KG1 (cell line): ENCODE measurements around the gene IGSF23.
"Not testable (repeated sequence)": the region's sequence is repeated elsewhere in the genome, so short reads cannot be mapped to it uniquely, and the experiment has no call there.

Experiments used
- DNase-seq: peaks from one replicate; lab custom pipeline; 2025; lab: John Stamatoyannopoulos, UW

The IGSF23 gene

DNA sequence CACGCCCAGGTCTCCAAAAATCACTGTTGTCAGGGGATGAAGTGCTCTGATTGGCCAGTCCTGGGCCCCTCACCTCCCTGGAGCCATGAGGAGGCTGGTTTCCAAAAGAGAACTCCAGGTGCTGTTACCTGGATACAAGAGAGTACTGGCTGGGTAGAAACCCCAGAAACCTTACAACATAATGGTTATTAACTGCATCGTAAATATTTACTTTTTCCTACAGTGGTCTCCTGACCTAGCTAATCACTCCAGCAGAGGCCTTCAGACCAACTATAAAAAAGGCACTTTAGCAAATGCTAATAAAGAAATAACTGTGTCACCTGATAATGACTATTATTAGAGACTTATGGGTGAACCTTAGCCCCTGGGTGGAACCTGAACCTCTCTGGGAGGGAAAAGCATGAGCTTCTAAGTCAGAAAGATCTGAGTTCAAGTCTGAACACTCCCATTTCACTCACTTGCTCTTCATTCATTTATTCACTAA is 1.5 kb upstream of the IGSF23 start:
- DNase-seq: no peak

DNA sequence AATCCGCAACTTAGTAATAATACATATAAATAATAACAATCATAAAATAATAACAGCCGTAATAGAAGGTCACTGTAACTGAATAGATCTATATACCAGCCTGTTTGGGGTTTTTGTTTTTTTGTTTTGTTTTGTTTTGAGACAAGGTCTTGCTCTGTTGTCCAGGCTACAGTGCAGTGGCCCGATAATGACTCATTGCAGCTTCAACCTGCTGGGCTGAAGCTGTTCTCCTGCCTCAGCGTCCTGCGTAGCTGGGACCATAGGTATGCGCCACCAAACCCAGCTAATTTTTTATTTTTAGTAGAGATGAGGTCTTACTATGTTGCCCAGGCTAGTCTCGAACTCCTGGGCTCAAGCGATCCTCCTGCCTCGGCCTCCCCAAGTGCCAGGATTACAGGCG is 950 bp downstream of the IGSF23 start:
- DNase-seq: no peak

DNA sequence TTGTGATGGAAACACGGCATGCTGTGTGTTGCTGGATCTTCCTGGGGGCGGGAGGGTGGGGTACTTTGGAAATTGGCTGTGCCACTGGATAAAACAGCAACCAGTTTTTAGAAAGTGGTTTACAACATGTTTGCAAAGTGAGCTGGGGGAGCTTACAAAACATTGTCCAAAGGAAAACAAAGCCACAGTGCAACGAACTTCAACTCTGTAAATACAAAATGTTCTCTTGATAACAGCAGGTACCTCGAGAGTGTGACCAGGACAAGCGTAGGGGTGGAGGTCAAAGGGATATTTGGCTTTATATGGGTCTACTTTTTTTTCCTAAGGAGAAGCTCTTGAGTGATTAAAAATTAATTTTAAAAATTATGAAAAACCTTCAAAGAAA is 2.5 kb downstream of the IGSF23 start:
- DNase-seq: no peak

DNA sequence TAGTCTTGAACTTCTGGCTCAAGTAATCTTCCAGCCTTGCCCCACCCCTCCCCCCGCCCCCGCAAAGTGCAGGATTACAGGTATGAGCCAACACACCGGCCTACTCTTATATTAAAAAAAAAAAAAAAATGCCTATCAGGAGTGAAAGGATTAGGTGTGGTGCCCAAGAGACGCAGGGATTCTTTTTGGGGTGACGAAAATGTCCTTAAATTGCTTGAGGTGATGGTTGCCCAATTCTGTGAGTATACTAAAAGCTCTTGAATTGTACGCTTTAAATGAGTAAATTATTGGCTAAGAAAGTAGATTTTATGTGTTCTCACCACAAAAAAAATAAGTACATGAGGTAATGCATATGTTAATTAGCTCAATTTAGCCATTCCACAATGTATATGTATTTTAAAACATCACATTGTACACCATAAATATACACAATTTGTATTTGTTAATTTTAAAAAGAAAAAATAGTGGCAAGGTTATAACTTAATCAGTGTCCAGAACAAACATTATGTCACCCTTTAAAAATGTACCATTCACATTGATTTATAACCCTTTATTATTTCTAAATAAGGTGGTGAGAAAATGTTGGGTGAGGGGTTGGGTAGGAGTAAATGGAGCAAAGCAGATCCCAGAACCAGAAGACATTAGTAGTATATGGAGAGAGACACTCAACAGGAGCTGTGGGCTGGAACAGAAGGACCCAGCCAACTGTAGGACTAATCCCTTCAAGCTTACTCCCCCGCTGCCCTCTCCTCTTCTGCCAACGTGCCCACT is 3.9 kb downstream of the IGSF23 start:
- no peak for DNase-seq

DNA sequence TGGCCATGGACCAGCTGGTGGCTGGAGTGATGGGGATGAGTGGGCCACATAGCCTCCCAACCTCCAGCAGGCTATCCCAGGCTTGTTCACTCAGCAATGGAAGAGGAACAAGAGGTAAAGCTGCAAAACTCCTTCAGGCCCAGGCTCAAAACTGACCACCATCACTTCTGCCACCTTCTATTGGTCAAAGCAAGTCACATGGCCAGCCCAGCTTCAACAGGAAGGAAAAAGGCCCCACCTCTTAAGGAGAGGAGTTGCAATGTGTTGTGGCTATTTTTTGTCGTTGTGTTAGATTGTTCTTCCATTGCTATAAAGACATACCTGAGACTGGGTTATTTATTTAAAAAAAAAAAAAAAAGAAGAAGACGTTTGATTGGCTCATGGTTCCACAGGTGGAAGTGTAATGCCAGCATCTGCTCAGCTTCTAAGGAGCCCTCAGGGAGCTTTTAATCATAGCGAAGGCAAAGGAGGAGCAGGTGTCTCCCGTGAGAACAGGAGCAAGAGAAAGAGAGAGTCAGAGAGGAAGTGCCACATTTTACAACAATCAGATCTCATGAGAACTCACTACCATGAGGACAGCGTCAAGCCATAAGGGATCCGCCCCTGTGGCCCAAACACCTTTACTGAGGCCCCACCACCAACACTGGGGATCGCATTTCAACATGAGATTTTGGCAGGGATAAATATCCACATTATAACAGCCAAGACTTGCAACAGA is 5.4 kb downstream of the IGSF23 start:
- no peak for DNase-seq

DNA sequence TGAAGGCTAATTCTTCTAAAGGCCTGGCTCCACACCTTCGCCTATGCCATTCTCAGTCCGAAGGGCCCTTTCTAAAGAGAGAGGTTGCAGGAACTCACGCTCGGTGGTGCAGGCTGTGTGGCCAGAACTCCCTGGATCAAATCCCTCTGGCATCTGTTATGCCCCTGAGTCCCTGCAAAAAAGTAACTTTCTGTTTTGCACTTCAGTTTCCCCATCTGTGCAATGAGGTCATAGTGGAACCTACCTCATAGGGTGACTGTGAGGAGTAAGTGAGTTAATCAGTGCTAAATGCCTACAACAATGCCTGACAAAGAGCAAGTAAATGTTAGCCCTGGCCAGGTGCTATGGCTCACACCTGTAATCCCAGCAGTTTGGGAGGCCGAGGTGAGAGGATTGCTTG is 7.3 kb downstream of the IGSF23 start:
- DNase-seq: no peak

DNA sequence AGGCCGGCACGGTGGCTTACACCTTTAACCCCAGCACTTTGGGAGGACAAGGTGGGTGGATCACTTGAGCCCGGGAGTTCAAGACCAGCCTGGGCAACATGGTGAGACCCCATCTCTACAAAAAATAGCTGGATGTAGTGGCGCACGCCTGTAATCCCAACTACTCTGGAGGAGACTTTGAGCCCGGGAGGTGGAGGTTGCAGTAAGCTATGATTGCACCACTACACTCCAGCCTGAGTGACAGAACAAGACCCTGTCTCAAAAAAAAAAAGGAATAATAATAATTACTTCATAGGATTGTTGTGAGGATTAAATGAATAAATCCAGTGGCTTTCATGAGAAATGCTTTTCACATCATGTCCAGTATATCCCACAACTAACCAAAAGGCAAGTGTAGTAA is 8.0 kb downstream of the IGSF23 start:
- DNase-seq: no peak

DNA sequence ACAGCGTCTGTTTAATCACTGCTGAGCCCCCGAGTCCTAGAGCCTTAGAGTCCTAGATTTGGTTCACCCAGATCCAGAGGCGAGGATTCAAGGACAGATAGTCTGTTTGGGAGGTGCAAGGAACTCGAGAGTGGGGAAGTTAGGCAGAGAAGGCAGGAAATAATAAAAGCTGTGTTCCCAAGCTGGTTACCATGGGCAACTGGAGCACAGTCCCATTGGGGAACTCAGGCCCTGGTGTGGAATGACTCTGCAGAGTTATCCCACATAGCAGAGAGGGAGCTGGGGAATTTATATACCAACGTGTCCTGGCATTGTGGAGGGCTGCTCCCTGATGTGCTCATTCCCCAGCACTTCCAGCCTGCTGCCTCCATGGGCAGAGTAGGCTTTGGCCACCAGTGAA is 9.7 kb downstream of the IGSF23 start:
- no peak for DNase-seq

DNA sequence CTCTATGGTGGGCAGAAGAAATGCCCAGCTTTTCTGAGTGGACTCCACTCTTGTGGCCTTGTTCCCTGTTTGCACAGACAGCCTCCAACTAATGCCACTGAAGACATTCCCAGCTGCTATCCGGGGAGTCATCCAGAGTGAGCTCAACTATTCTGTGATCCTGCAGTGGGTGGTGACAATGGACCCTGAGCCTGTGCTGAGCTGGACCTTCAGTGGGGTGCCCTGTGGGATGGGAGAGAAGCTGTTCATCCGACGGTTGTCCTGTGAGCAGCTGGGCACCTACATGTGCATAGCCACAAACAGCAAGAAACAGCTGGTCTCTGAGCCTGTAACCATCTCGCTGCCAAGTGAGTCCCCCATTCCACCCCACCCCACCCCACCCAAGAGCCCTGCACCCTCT is 10.3 kb downstream of the IGSF23 start:
- no peak for DNase-seq

DNA sequence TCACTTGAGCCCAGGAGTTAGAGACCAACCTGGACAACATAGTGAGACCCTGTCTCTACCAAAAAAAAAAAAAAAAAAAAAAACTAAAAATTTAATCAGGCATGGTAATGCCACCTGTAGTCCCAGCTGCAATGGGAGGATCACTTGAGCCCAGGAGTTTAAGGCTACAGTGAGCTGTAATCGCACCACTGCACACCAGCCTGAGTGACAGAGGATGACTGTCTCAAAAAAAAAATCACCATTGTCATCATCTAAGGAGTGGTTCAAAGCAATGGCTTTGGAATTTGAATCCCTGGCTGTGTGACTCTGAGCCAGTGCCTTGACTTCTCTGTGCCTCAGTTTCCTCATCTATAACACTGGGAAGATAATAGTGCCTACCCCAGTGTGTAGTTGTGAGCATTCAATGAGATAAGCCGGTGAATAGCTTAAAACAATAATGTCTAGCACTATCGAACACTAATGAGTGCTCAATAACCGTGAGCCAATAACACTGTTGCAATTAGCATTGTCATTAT is 11.5 kb downstream of the IGSF23 start:
- no peak for DNase-seq

DNA sequence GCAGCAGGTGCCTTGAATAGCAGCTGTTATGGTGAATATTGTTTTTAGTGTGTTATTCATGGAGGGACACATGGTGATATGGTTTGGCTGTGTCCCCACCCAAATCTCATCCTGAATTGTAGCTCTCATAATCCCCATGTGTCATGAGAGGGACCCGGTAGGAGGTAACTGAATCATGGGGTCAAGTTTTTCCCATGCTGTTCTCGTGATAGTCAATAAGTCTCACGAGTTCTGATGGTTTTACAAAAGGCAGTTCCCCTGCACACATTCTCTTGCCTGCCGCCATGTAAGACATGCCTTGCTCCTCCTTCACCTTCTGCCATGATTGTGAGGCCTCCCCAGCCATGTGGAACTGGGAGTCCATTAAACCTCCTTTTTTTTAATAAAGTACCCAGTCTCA is 12.3 kb downstream of the IGSF23 start:
- DNase-seq: not testable (repeated sequence)

DNA sequence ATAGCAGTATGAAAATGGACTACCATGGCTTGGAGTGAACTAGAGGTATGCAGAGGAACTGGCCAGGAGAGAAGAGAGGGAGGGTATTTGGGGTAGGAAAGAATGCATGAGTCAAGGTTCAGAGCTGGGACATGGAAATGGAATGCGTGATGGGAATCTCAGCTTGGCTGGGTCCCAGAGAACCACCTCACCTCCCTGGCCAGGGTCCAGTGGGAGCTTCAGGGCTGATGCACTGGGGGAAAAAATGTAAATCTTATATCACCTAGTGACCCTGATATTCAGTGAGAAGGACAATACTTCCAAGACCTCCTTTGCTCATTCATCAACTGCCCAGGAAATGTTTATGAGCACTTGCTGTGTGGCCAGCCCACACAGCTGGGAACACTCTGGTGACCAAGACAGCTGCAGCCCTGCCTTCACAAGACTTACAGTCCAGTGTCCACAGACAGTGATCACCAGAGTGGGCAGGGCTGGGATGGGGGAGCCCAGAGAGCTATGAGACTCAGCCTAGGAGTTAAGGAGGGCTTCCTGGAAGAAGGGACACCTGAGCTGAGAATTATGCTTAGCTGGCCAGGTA is 12.8 kb downstream of the IGSF23 start:
- no peak for DNase-seq

DNA sequence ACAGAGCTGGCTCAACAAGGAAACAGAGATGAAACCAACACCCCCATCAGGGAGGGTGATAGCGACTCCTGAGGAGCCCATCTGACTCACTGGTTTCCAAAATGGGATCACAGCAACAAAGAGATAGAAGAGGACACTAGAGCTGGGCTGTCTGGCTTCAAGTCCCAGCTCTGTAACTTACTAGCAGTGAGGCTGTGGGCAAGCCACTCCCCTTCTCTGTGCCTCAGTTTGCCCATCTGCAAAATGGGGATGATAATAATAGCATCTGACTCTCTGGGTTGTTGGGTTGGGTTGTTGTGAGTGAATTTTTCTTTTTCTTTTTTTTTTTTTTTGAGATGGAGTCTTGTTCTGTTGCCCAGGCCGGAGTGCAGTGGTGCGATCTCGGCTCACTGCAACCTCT is 14.3 kb downstream of the IGSF23 start:
- no peak for DNase-seq

DNA sequence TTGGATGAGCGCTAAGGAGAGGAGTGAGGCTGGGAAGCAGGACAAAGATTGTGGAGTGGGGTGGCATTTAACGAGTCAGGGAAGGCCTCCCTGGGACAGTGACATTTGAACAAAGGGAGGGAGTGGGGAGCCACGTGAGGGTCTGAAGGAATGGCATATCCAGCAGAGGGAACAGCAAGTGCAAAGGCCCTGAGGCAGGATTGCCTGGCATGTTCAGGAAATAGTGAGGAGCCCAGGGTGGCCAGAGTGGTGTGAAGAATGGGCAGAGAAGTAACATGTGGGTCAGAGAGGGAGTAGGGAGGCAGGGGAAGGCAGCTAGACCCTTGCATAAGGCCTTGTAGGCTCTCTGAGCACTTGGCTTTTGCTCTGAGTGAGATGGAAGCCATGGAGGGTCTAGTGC is 15.4 kb downstream of the IGSF23 start:
- DNase-seq: no peak

DNA sequence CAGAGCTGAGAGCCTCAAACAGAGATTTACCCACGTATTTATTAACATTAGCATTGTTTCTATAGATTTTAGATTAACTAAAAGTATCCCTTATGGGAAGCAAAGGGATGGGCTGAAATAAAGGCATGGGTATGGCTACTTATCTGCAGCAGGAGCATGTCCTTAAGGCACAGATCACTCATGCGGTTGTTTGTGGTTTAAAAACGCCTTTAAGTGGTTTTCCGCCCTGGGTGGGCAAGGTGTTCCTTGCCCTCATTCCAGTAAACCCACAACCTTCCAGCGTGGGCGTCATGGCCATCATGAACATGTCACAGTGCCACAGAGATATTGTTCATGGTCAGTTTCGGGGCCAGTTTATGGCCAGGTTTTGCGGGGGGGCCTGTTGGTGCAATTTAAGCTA is 18.2 kb downstream of the IGSF23 start:
- DNase-seq: not testable (repeated sequence)

DNA sequence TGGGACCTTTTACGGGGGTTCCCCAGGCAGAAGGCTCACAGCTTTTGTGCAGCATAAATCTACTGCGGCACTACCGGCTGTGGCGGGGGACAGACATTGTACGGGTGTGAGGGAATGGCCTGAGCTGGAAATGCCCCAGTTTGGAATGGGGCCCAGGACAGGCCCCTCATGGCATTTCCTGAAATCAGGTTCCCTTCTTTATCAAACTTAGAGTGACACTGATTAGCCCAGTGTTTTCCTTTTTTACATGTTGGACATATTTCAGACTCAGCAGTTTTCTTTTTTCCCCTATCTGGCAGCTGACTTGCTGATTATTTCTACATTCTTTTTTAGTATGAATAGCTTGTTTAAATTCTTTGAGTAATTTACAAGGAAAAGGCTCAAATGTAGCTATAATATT is 20.7 kb downstream of the IGSF23 start:
- DNase-seq: not testable (repeated sequence)

DNA sequence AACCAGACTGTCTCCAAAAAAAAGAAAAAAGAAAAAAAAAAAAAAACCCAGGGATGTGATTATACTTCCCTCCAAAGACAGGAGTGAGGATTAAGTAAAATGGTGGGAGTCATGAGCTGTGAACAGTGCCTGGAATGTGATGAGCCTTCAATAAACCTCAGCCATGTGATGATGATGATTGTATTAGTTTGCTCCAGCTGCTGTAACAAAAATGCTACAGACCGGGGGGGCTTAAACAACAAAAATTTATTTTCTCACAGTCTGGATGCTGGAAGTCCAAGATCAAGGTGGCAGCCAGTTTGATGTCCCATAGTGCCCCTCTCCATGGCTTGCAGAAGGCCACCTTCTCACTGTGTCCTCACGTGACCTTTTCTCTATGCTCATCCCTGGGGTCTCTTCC is 21.4 kb downstream of the IGSF23 start:
- DNase-seq: no peak

DNA sequence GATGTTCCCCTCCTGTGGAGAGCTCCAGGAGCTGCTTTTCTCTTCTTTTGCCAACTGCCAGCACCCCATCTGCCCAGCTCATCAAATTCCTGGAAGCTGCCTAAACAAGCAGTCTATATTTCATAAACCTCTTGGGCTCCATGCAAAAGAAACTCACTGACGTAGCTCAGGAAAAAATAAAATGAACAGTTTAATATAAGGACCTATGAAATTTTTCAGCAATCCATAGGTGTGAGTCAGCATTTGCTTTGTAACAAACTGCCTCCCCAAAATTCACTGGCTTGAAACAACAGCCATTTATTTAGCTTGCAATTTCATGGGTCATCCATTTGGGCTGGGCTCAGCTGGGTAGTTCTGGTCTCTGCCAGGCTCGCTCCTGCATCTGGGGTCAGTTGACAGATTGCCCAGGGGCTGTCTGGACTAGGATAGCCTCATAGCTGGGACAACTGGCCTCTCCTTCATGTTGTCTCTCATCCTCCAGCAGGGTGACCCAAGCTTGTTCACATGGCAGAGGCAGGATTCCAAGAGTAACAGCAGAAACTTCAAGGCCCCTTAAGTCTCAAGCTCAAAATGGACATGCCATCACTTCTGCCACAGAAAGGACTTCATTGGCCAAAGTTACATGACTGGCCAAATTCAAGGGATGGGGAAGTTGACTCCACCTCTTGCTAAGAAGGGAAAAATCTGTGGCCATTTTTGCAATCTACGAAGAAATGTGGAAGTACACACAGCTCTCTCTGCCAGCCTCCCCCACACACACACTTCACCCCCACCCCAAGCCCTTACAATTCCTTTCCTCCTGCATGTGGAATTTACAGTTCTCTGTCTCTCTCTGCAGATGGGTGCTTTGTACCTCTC is 22.4 kb downstream of the IGSF23 start:
- no peak for DNase-seq

DNA sequence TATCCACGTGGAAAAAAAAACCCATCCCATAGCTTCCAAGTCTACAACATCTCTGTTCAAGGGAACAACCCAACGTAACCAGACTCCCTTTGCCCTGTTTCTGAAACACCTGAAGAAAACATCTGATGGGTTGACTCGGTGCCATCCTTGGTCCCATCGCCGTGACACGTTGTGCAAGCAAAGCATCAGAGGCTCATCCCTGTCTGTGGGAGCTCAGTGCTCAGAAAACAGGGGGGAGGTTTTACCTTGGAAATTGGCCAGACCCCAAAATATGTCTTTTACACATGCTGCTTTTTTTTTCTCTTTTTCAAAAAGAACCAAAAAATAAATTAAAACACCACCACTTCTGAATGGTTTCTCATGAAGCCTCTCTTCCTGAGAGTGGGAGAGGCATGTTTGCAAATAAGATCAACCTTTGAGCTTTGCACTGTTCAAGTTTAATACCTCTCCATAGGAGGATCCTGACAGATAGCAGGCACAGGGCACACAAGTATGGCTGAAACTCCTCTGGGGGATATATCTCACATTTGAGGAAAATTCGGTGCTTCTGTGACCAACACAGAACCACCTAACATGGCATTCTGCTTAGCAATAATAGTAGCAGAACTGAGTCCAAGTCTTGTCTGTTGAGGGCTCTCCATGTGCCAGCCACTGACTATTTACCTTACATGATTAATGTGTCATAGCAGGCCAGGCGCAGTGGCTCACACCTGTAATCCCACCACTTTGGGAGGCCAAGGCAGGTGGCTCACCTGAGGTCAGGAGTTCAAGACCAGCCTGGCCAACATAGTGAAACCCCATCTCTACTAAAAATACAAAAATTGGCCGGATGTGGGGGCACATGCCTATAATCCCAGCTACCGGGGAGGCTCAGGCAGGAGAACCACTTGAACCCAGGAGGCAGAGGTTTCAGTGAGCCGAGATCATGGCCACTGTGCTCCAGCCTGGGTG is 23.4 kb downstream of the IGSF23 start:
- DNase-seq: no peak

DNA sequence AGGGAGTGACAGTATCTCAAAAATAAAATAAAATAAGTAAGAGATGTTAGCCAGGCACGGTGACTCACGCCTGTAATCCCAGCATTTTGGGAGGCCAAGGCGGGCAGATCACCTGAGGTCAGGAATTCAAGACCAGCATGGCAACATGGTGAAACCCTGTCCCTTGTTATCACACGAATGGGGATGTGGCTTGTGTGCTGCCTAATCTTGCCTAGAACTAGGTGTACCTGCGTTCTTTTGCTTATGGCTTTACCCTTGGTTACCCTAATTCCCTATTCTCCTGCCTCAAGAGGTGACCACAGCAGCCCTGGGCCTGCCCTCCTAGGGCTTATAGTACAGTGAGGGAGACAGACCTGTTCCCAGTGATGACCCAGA is 24.0 kb downstream of the IGSF23 start:
- DNase-seq: no peak

DNA sequence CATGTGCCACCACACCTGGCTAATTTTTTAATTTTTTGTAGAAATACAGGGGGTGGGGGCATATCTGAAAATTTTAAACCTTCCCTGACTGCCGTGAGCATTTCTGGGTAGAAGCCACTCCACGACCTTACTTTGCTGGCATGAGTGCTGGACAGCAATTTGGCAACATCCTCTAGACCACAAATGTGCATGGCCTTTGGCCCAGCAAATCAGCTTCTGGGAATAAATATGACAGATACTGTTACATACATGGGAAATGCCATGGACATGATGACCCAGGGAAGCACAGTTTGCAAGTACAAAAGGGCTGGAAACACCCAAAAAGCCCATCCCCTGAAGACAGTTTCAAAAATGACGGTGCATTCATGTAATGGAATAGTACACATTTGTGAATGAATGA is 27.2 kb downstream of the IGSF23 start:
- DNase-seq: no peak
